Measurements from ENCODE around the gene VPS11. TPM values are rescaled to one million over a fixed set of nuclear protein-coding genes. Genes with fewer than 3 reads are reported as not detected.
"Not testable (repeated sequence)": the region's sequence is repeated elsewhere in the genome, so short reads cannot be mapped to it uniquely, and the experiment has no call there.

Gene VPS11
- total RNA-seq, 1 donor from 2014 or later = 45.6 TPM

GRCh38 chr11:119030329-119031047, 37.1 kb upstream of the VPS11 start, which contains the start of gene SLC37A4:
TSS of gene SLC37A4 (minus strand) at chr11:119030877.
- no peaks in the 10 kb centered on the region for H3K27me3 ChIP-seq (ENCODE audit: low read depth)
- H3K9me3 ChIP-seq = no peaks in the 10 kb centered on the region
- peak; percentile 88 for TF ChIP-seq CTCF (IDR thresholded peaks at IDR 0.05)
- intact Hi-C loops (cut with DNase I) = no loop called here
- peak; percentile 98 to 99 for ATAC-seq
- peak within 1 kb of the TSS; percentile 86 for H3K27ac ChIP-seq
- H3K4me3 ChIP-seq = peak within 1 kb of the TSS; percentile 97
- peak; percentile 100 for DNase-seq
- H3K36me3 ChIP-seq = peaks cover 16% of the 10 kb centered on the region
- peaks cover 21% of the 10 kb centered on the region for H3K4me1 ChIP-seq

GRCh38 chr11:119031912-119032280, 35.7 kb upstream of the VPS11 start:
- no peak for TF ChIP-seq CTCF (IDR thresholded peaks at IDR 0.05)
- Histone ChIP-seq H3K27ac (no peak overlapping the region), H3K4me3 (no peak overlapping the region), H3K27me3 (ENCODE audit: low read depth) (no peaks in the 10 kb centered on the region), H3K4me1 (peaks cover 21% of the 10 kb centered on the region), H3K9me3 (no peaks in the 10 kb centered on the region), H3K36me3 (peaks cover 8% of the 10 kb centered on the region)
- intact Hi-C loops (cut with DNase I) = no loop called here
- ATAC-seq (no peak), DNase-seq (no peak)

GRCh38 chr11:119033421-119033820, 34.2 kb upstream of the VPS11 start:
- H3K27ac ChIP-seq; ATAC-seq; H3K27me3 ChIP-seq (ENCODE audit: low read depth); intact Hi-C loops (cut with DNase I); H3K36me3 ChIP-seq; H3K4me3 ChIP-seq; H3K9me3 ChIP-seq; DNase-seq: not testable (repeated sequence)
- peaks cover 21% of the 10 kb centered on the region for H3K4me1 ChIP-seq

GRCh38 chr11:119034813-119035212, 32.8 kb upstream of the VPS11 start:
- Histone ChIP-seq H3K4me1 (peaks cover 10% of the 10 kb centered on the region), H3K4me3 (no peak overlapping the region), H3K27me3 (ENCODE audit: low read depth) (no peaks in the 10 kb centered on the region), H3K27ac (no peak overlapping the region), H3K9me3 (no peaks in the 10 kb centered on the region), H3K36me3 (no peaks in the 10 kb centered on the region)
- ATAC-seq (no peak), DNase-seq (no peak)
- intact Hi-C loops (cut with DNase I) = no loop called here
- TF ChIP-seq CTCF (IDR thresholded peaks at IDR 0.05) = no peak

- Histone ChIP-seq H3K9me3 (no peaks in the 10 kb centered on the region), H3K27me3 (ENCODE audit: low read depth) (no peaks in the 10 kb centered on the region), H3K4me1 (no peaks in the 10 kb centered on the region), H3K27ac (no peak overlapping the region), H3K36me3 (no peaks in the 10 kb centered on the region), H3K4me3 (no peak overlapping the region)
- no peak for TF ChIP-seq CTCF (IDR thresholded peaks at IDR 0.05)
- ATAC-seq (no peak), DNase-seq (no peak)
- intact Hi-C loops (cut with DNase I) = no loop called here
These were observed 28.7 kb upstream of the VPS11 start for GRCh38 chr11:119038884-119039283.

- H3K27ac ChIP-seq; H3K27me3 ChIP-seq (ENCODE audit: low read depth); H3K4me3 ChIP-seq; H3K4me1 ChIP-seq; ATAC-seq; intact Hi-C loops (cut with DNase I); H3K9me3 ChIP-seq; H3K36me3 ChIP-seq; DNase-seq: not testable (repeated sequence)
These were observed 28.1 kb upstream of the VPS11 start for GRCh38 chr11:119039471-119039870.

Data from lower lobe of right lung (tissue), 2 donors.